Measurements from ENCODE around the gene SNX32.
A peak's percentile ranks its signal among the peaks of the same experiment; 100 is the strongest.

Gene SNX32

DNA sequence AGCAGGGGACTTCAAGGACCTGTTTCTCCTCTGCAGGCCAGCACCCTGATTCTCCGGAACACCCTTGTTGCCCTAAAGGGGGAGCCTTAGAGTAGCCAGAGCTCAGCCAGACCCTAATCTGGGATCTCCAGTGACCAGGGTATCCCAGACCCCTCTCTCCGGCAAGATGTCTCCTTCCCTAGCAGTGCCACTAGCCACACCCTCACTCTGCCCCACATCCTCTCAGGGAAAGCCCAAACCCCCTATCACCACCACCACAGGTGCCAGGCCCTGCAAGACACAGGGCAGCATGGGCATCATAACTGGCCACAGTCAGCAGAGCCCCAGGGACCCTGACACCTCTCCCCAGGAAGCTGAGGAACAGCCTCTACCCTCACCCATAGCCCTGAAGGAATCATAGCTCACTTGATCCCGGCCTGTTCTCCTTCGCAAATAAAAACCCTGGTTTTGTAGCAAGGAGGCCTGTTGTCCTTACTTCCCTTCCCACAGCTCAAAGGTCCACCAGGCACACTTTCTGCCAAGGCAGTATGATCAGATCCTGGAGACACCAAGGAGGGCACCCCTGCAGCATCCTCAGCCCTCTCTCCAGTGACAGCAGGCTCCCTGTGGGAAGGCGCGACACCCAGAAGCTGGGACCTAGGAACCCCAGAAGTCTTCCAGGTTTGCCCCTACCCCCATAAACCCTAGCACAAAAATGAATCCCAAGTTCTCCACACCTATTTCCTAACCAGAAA lies 19.6 kb downstream of the SNX32 start:
- DNase-seq (ENCODE audit: low spot score), result no peak
- in situ Hi-C loops (cut with MboI; ENCODE audit: low pct_unique_long_range_greater_than_20kb, low sequenced_read_pairs, unreplicated experiment), result no loop called here
- TF ChIP-seq, protein P1, sequence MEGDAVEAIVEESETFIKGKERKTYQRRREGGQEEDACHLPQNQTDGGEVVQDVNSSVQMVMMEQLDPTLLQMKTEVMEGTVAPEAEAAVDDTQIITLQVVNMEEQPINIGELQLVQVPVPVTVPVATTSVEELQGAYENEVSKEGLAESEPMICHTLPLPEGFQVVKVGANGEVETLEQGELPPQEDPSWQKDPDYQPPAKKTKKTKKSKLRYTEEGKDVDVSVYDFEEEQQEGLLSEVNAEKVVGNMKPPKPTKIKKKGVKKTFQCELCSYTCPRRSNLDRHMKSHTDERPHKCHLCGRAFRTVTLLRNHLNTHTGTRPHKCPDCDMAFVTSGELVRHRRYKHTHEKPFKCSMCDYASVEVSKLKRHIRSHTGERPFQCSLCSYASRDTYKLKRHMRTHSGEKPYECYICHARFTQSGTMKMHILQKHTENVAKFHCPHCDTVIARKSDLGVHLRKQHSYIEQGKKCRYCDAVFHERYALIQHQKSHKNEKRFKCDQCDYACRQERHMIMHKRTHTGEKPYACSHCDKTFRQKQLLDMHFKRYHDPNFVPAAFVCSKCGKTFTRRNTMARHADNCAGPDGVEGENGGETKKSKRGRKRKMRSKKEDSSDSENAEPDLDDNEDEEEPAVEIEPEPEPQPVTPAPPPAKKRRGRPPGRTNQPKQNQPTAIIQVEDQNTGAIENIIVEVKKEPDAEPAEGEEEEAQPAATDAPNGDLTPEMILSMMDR (IDR thresholded peaks at IDR 0.05; ENCODE audit: extremely low read depth, insufficient read depth, missing control alignments), result no peak

GRCh38 chr11:65854161-65854592 lies 20.4 kb downstream of the SNX32 start:
- in situ Hi-C loops (cut with MboI; ENCODE audit: low pct_unique_long_range_greater_than_20kb, low sequenced_read_pairs, unreplicated experiment), result no loop called here
- DNase-seq (ENCODE audit: low spot score), result no peak
- TF ChIP-seq, protein P1 (IDR thresholded peaks at IDR 0.05; ENCODE audit: extremely low read depth, insufficient read depth, missing control alignments), result no peak

- in situ Hi-C loops (cut with MboI; ENCODE audit: low pct_unique_long_range_greater_than_20kb, low sequenced_read_pairs, unreplicated experiment), result no loop called here
- no peak for DNase-seq (ENCODE audit: low spot score)
- TF ChIP-seq, protein P1 (IDR thresholded peaks at IDR 0.05; ENCODE audit: extremely low read depth, insufficient read depth, missing control alignments), result no peak
These were observed 21.4 kb downstream of the SNX32 start for GRCh38 chr11:65854852-65855837.

DNA sequence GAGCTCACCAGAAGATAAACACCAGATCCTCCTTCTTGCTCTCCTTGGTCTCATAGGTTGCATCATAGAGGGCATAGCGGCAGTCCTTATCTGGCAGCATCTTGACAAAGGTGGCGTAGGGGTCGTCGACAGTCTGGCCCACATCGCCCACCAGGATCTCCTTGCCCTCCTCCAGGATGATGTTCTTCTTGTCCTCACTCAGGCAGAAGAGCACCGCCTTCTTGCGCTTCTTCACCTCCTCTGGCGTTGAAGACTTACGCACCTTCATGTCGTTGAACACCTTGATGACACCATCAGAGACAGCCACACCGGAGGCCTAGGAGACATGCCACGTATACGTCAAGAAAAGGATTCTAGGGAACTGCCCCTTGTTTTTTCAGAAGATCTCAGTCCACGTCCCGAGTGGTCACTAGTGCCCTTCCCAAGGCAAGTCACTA lies 22.2 kb downstream of the SNX32 start:
- TF ChIP-seq, protein P1 (IDR thresholded peaks at IDR 0.05; ENCODE audit: extremely low read depth, insufficient read depth, missing control alignments), result no peak
- in situ Hi-C loops (cut with MboI; ENCODE audit: low pct_unique_long_range_greater_than_20kb, low sequenced_read_pairs, unreplicated experiment), result no loop called here
- no peak for DNase-seq (ENCODE audit: low spot score)

DNA sequence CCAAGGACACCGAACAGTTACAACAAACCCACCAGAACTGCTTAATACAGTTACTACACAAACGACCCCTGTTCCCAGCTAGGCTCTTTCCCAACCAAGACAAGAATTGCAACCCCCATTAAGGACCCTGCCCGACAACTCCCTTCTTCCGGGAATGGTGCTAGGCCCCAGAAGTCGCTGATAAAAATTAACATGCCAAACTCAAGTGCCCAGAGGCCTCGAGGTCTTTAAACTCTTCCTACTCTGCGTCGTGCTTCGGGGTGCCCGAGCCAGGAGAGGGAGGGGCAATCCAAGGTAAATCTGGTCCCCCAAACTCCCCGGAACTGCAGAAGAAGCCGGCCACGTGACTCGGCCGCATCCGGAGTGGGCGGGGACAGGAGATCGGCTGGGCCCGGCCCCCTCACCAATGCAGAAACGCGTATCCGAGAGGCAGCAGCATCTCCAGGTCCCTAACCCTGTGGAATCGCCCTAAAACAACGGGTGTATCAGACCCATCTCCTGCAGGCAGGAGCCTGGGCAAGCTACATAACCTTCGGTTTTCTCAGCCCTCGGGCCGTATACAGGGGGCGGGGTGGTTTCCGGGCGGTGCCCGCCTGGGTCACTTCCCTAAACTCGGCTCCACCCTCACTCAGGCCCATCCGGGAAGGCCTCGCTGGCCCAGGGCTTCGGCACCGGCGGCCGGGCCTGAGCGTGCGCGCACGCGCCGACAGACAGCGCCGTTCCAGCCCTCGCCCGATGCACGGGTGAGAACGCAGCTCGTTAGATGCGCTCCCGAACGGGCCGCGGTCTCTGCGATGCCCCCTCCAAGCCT lies 23.1 kb downstream of the SNX32 start:
- TF ChIP-seq, protein P1 (IDR thresholded peaks at IDR 0.05; ENCODE audit: extremely low read depth, insufficient read depth, missing control alignments), result no peak
- in situ Hi-C loops (cut with MboI; ENCODE audit: low pct_unique_long_range_greater_than_20kb, low sequenced_read_pairs, unreplicated experiment), result no loop called here
- peak; percentile 82 for DNase-seq (ENCODE audit: low spot score)

- TF ChIP-seq, protein P1 (IDR thresholded peaks at IDR 0.05; ENCODE audit: extremely low read depth, insufficient read depth, missing control alignments), result peak; percentile 8
- in situ Hi-C loops (cut with MboI; ENCODE audit: low pct_unique_long_range_greater_than_20kb, low sequenced_read_pairs, unreplicated experiment), result no loop called here
- no peak for DNase-seq (ENCODE audit: low spot score)
These were observed 23.7 kb downstream of the SNX32 start for GRCh38 chr11:65857500-65857852.
